Measurements from ENCODE around the gene GLRA1.

DNA sequence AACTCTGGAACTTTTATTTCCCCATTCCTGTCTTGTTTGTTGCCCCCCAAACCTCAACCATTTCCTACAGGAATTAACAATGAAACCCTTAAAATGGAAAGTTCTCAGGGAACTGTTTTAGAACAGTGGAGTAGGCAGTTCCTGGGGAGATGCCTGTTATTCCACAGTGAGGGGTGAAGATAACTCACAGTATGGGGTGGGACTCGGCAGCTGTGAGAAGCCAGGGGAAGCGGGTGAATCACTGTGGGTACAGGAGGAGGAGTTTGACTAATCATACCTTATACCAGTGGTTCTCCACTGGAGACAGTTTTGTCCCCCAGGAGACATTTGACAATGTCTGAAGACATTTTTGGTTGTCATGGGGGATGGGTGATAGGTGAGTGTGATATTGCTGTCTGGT lies 36.9 kb upstream of the GLRA1 start:
- TF ChIP-seq POLR2AphosphoS5 (IDR thresholded peaks at IDR 0.05; ENCODE audit: borderline replicate concordance, low read depth, low read length), result no peak
- no peak for TF ChIP-seq EZH2 (IDR thresholded peaks at IDR 0.05)

Data from SK-N-MC (cell line).